NCI-H2081 treated with DMSO at 0.1 percent for 48 hours (cell line): Measurements from ENCODE around the gene TNRC18.
"Not testable (repeated sequence)": the region's sequence is repeated elsewhere in the genome, so short reads cannot be mapped to it uniquely, and the experiment has no call there.

Experiments used
- DNase-seq: peaks from one replicate; lab custom pipeline; 2025; lab: John Stamatoyannopoulos, UW

Gene TNRC18

GRCh38 chr7:5315761-5316160 lies 107.9 kb downstream of the TNRC18 start:
- DNase-seq: no peak

DNA sequence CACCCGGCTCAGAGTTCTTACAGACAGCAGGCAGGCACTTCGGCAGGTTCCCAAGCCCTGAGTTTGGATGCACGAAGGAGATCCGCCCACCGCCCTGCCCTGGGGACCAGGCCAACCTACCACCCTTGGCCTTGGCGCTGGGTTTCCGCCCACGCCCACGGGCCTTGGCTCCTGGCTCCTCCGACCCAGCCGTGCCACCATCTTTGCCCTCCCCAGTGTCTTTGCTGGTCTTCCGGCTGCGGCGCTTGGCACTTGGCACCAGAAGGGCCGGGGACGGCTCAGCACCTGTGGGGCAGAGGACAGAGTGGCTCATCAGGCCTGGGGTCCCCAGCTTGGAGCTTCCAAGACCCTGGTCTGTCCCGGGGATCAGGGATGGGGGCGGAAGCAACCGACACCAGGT lies 108.8 kb downstream of the TNRC18 start:
- DNase-seq: no peak

DNA sequence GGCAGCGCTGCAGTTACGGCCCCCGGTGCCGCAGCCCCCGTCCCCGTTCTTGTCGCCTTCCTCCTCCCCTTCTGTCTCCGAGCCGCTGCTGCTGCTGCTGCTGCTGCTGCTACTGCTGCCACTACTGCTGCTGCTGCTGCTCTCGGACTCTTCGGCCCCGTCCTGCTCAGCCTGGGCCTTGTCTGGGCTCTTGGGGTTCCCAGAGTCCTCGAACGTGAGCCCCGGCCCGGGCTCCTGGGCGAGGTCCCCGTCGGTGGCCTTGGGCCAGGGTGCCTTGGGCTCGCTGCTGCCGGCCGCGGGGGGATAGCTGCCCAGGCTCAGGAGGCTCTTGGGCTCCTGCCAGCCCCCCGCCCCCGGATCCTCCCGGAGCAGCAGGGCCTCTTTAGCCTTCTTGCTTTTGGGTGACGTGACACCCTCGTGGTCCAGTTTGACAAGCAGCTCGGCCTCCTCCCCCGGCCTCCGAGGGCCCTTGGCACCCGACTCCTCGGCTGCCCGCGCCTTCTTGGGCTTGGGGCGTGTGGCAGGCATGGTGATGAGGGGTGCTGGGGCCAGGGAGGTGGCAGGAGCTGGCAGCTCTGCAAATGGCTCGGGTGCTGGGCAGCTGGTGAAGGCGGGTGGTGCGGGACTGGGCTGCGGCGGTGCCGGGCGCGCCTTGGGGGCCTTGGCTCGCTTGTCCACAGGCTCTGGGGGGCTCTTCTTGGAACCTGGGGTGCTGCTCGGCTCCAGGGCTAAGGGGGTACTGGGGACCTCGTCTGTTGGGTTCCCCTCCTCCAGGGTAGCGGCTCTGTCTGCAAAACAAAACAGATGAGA lies 110.4 kb downstream of the TNRC18 start:
- not testable (repeated sequence) for DNase-seq

DNA sequence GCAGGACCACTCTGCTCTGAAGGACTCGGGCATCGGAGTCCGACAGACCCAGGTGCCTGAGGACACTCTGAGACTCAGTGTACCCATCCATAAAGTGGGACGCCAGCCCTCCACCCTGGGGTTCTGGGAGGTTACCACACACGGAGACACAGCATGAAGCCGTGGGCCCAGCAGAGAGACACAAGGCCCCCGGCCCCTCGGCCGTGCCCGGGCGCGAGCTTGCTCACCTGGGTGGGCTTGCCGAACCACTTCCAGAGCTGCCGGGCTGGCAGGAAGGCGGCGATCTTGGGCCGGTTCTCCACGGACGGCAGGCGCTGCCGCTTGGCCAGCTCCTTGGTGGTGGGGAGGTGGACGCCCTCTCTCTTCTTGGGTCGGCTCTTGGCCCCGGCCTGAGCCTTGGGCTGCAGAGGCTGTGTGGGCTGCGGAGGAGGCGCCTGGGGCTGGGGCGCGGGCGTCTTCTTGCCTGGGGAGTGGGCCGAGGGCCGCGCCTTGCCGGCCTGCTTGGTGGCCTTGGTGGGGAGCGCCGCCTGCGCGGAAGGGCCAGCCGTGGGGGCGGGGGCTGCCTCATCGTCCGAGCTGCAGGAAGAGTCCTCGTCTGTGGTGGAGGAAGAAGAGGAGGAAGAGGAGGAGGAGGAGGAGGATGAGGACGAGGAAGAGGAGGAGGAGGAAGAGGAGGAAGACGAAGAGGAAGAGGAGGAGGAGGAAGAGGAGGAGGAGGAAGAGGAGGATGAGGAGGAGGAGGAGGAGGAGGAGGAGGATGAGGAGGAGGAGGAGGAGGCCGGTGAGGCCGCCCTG lies 111.2 kb downstream of the TNRC18 start:
- not testable (repeated sequence) for DNase-seq

DNA sequence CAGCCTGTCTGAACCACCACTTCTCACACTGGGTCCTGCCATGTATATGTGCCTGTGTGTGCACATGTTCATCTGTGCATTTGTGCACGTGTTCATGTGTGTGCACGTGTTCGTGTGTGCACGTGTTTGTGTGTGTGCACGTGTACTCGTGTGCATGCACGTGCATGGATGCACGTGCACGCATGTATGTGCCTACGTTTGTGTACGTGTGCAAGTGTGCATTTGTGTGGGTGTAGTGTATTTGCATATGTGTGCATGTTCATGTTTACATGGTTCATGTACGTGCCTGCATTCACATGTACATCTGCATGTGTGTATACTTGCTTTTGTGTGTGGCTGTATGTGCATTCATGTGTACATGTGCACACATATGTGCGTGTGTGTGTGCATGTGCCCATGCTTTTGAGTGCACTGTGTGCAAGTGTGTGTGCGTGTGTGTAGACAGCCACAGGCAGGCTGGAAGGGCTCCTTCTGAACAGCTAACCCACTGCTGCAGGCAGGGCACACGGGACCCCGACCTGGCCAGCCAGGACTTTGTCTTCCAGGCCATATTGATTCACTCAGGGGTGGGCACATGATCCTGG lies 112.7 kb downstream of the TNRC18 start:
- no peak for DNase-seq

- no peak for DNase-seq
Observed at GRCh38 chr7:5309146-5309545, 114.5 kb downstream of the TNRC18 start.

DNA sequence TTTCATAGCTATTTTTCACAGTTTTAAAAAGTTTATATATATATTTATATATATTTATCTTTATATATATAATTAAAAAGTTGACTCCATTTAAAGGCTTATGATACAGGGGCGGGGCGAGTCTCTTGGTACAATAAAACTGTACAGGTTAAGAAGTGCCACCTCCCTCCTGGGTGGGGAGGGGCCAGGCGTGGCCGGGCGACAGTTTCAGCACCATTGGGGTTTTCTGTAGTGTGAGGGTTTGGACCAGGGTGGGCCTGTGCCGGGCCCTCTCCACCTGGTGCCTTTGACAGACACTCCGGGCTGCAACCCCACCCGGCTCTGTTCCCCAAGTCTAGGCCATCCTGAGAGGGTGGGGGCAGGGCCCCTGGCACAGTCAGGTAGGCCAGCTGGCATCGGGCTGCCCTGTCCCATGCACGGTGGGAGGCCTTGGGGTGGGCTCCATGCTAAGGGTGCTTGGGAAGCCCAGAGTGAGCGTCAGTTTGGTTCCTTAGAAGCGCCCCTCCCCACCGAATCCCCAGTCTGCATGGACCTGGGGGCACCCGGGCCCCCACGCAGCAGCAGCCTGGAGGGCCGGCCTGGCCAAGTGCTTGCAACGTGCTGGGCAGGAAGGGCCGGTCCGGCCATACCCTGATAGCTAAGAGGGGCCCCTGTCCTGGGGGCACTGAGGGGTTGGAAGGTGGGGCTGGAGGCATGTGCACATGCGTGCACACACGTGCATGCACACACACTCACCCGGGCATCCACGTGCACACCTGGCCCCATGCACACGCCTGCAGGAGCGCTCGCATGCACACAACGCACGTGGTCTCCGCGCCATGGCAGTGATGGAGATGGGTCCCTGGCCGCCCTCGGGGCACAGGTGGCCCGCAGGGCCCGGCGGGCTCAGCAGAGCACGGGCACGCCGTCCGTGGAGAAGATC lies 116.2 kb downstream of the TNRC18 start:
- DNase-seq: not testable (repeated sequence)

GRCh38 chr7:5305050-5305449 lies 118.6 kb downstream of the TNRC18 start:
- DNase-seq: not testable (repeated sequence)

DNA sequence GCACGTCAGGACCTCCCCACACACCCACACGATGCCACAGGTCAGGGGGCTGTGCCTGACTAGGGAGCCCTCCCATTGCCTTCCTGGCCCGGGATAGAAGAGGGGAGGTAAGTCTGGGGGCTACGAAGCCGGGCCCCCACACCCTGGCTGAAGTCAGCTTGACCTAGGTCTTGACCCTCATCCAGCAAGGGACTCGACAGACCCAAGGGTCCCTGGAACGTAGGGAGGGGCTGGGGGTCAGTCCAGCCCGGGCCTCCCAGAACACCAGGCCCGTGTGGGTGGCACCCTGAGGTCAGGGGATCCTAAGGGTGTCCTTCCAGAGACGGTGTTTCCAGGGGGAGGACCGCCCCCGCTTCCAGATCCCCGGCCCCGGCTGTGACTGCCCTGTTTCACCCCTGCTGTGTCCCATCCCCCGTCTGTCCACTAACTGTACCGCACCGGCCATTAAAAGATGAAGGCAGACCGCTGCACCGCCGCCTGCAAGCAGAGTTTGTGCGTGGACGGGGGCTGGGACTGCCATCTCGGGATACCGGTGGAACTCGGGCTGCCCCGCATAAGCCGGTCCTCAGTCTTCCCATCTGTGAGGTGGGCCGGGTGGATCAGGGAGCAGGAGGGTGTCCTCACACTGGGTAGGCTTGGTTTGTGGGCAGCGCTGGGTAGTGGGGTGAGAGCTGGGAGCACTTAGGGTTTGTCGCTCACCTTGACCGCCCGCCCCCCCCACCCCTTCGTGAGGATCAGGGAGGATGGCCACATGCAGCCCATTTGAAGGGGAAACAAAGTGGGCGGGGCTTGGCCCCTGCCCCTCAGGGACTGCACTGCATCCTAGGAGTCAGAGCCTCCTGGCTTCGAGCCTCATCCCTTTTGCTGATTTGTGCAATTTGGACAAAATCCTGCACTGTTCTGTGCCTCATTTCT lies 119.8 kb downstream of the TNRC18 start:
- no peak for DNase-seq

DNA sequence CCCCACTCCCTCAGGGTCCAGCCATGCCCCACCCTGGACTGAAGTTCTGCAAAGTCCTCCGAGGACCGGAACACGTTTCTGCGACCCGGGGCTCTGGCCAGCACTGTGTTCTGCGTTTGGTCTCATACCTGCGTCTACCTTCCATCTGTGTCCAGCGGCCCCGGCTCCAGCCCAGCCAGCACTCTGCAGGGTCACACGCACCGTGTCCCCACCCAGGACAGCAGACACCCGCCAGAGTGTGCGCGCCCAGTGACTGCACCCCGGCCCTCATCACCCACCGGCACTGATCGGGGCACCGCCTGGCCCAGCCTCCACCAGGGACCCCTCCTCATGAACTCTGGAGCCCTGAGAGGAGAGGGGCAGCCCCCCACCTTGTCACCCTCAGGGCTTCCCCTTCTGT lies 120.6 kb downstream of the TNRC18 start:
- no peak for DNase-seq

DNA sequence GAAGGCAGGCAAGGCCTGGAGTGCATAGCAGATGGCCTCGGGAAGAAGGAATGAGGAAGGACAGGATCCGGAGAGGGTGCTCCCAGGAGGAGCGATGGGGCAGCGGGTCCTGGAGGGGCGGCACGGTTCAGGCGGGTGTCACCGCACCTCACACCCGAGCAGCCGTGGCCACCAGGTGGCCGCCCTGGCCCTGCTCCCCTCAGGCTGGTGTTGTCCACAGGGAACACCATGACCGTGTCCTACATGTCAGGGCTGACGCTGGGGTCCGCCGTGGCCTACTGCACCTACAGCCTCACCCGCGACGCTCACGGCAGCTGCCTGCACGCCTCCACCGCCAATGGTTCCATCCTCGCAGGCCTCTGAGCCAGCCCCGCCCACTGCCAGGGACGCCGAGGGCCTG lies 121.1 kb downstream of the TNRC18 start:
- DNase-seq: no peak

GRCh38 chr7:5300366-5300765 lies 123.3 kb downstream of the TNRC18 start:
- no peak for DNase-seq

DNA sequence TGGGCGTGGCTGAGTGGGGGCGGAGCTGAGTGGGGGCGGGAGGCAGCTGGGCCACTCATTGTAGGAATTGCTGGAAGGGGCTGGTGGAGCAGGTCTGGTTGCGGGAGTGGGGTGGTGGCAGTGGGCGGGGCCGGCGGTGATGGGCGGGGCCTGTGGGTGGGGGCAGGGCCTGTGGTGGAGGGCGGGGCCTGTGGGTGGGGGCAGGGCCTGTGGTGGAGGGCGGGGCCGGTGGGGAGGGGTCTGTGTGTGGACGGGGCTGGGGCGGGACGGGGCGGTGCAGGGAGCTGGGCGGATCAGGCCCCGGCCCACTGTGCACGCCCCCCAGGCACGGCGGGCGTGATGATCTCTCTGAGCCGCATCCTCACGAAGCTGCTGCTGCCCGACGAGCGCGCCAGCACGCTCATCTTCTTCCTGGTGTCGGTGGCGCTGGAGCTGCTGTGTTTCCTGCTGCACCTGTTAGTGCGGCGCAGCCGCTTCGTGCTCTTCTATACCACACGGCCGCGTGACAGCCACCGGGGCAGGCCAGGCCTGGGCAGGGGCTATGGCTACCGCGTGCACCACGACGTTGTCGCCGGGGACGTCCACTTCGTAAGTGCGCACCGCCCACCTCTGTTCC lies 126.9 kb downstream of the TNRC18 start:
- DNase-seq: no peak

GRCh38 chr7:5296015-5296610 lies 127.5 kb downstream of the TNRC18 start:
- DNase-seq: no peak

DNA sequence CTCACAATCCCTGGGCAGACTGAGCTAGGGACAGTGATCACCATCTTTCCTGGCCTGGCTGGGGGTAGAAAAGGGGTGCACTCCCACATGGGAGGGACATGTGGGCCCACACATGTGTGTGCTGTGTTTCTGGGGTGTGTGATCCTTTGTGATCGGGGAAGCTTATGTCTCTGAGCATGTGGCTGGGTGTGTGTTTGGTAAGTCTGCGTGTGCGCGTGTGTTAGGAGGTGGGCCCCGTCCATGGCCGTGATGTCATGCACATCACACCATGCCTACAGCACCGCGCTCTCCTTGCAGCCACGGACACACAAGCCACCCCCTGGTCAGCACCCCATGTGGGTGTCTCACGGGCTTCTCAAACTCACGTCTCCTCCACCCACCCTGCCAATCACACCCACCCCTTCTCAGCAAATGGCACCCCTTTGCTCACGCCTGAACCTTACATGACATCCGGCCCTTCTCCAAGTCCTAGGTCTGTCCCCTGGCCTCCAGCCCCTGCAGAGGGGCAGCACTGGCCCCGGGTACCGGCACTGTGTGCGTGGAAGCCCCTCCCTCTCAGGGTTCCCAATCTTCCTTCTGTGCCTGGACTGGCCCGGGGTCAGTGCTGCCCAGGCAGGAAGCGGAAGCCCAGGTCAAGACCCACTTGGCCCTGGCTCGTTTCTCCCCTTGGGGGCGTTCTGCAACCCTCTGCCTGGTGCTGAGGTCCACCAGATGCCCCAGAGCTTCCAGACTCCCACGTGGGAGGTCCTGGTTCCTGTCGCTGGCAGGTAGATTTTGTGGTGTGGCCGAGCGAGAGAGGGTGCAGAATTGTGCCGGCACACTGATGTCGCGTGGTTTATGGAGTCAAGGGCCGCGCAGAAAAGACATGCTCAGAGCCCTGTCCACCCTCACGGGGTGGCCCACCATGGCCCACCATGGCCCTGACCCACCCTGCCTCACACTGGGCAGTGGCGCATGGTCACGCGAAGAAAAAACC lies 128.3 kb downstream of the TNRC18 start:
- no peak for DNase-seq

DNA sequence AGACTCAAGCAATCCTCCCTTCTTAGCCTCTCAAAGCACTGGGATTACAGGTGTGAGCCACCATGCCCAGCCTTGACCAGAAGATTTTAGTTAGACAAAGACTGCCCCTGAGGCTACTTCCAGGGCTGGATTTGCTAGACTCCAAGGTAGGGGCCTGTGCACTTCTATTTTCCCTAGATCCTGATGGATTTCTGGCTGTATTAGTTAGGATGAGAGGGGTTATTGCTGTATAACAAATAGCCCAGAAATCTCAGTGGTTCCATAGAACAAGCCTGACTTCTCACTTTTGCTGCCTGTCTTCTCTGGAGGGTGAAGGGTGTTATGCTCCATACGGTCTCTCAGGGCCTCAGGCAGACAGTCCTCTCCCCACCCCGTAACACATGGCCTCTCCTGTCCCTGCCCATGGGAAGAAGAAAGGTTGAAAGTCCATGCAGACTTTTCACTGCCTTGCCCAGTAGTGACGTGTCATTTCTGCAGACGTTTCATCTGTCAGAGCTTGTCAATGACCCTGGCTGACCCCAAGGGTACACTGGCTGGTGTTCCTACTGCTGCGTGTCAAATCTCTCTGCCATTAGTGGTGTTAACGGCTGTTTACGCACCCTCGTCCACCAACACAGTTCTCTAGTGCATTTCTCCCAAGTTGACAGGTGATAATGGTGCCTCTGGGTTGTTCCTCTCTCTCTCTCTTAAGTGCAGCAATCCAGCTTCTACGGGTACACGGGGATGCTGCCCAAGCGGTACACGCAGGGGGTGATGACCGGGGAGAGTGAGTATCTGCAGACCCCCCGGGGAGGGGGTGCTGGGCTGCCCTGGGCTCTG lies 129.3 kb downstream of the TNRC18 start:
- no peak for DNase-seq

DNA sequence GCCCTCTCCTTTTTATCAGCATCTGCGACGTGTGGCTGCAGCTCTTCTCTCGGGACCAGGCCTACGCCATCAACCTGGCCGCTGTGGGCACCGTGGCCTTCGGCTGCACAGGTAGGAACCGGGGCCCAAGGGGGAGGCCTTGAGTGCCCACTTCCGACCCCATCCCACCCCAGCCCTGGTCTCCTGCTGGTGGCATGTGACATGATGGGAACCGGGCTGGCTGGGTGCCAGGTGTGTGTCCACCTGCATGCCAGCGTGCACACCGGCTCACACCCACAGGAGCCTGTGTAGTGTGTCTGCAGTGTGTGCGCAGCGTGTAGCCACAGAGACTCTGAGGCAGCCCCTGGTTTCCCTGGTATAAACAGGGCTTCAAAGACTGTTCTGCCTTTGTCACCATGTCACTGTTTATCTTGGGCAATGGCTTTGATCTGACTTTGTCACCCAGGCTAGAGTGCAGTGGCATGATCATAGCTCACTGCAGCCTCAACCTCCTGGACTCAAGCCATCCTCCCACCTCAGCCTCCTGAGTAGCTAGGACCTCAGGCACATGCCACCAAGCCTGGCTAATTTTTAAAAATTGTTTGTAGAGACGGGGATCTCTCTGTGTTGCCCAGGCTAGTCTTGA lies 131.8 kb downstream of the TNRC18 start:
- not testable (repeated sequence) for DNase-seq
